Measurements from ENCODE around the gene PF4V1.

Gene PF4V1

DNA sequence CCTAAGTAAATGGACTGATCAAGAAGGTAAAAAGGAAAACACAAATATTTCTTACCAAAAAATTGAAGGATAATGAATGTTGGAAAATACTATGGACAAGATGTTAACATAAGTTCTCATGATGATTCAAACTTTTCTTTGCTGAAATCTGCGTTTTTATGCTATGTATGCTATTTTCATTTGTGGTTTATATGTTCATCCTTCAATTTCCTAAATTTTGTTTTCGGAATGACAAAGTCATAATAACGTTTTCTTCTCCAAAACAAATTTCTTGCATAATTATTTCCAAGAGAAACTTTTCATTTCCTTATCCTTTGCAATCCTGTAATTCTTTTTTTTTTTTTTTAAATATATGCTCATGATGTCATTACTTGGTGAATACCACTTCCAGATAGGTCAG is 7.8 kb downstream of the PF4V1 start:
- H3K4me1 ChIP-seq (ENCODE audit: control insufficient read depth, insufficient read depth, low read length): no peaks in the 10 kb centered on the region
- ChIA-PET CTCF (no interaction called here), POLR2A (no interaction called here)
- H3K27ac ChIP-seq (ENCODE audit: extremely low read depth, low read depth, low read length): no peak overlapping the region
- H3K9me3 ChIP-seq (ENCODE audit: control insufficient read depth, insufficient read depth, low read depth, low read length): no peaks in the 10 kb centered on the region
- no peak for TF ChIP-seq ZNF473 (tag by site-specific recombination; IDR thresholded peaks at IDR 0.05)
- TF ChIP-seq ZNF677 (tag by site-specific recombination; IDR thresholded peaks at IDR 0.05): no peak
- TF ChIP-seq SP7 (tag by site-specific recombination; IDR thresholded peaks at IDR 0.05): no peak
- TF ChIP-seq, protein P1, sequence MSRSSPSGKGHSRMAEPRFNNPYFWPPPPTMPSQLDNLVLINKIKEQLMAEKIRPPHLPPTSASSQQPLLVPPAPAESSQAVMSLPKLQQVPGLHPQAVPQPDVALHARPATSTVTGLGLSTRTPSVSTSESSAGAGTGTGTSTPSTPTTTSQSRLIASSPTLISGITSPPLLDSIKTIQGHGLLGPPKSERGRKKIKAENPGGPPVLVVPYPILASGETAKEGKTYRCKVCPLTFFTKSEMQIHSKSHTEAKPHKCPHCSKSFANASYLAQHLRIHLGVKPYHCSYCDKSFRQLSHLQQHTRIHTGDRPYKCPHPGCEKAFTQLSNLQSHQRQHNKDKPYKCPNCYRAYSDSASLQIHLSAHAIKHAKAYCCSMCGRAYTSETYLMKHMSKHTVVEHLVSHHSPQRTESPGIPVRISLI (tag by site-specific recombination; IDR thresholded peaks at IDR 0.05): no peak
- TF ChIP-seq ZNF423 (tag by site-specific recombination; IDR thresholded peaks at IDR 0.05): no peak
- TF ChIP-seq ZNF48 (tag by site-specific recombination; IDR thresholded peaks at IDR 0.05): no peak
- TF ChIP-seq ZNF791 (tag by site-specific recombination; IDR thresholded peaks at IDR 0.05): no peak
- TF ChIP-seq WT1 (tag by site-specific recombination; IDR thresholded peaks at IDR 0.05): no peak
- TF ChIP-seq ZNF23 (tag by site-specific recombination; IDR thresholded peaks at IDR 0.05; ENCODE audit: borderline replicate concordance): no peak
- TF ChIP-seq KLF7 (tag by site-specific recombination; IDR thresholded peaks at IDR 0.05; ENCODE audit: borderline replicate concordance): no peak
- H3K4me3 ChIP-seq (ENCODE audit: low read depth, low read length): no peak overlapping the region
- H3K36me3 ChIP-seq (ENCODE audit: control insufficient read depth in 2 of 2, insufficient read depth in 1 of 2, low read length in 2 of 2): no peaks in the 10 kb centered on the region

DNA sequence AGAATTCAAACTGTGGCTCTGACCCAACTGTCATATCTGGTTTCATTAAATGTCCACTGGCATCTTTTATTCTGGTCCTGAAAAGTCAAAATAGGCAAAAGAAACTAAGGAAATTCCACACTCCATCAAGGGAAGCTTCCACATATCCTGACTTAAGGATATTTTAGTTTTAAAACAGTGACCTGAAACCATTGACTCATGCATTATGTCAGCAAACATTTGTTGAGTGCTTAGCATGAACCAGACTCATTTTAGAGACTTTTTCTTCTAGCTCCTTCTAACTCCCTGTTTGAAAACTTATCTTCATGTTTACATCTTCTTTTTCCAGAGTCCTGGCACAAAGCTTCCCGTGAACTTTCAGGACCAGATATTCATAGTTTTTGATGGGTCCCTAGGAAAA is 9.2 kb downstream of the PF4V1 start:
- Histone ChIP-seq H3K4me1 (ENCODE audit: control insufficient read depth, insufficient read depth, low read length) (no peaks in the 10 kb centered on the region), H3K27ac (ENCODE audit: extremely low read depth, low read depth, low read length) (no peak overlapping the region), H3K4me3 (ENCODE audit: low read depth, low read length) (no peak overlapping the region), H3K9me3 (ENCODE audit: control insufficient read depth, insufficient read depth, low read depth, low read length) (no peaks in the 10 kb centered on the region), H3K36me3 (ENCODE audit: control insufficient read depth in 2 of 2, insufficient read depth in 1 of 2, low read length in 2 of 2) (no peaks in the 10 kb centered on the region)
- TF ChIP-seq, protein P1 (tag by site-specific recombination; IDR thresholded peaks at IDR 0.05): no peak
- TF ChIP-seq ZSCAN30 (tag by site-specific recombination; IDR thresholded peaks at IDR 0.05) (no peak), ZNF174 (tag by site-specific recombination; IDR thresholded peaks at IDR 0.05) (no peak), ZNF501 (tag by site-specific recombination; IDR thresholded peaks at IDR 0.05) (no peak), HOXC10 (CRISPR knock-in tag; IDR thresholded peaks at IDR 0.05) (no peak), ZNF76 (tag by site-specific recombination; IDR thresholded peaks at IDR 0.05; ENCODE audit: borderline replicate concordance, low read depth) (no peak), ZNF571 (tag by site-specific recombination; IDR thresholded peaks at IDR 0.05) (no peak), ZNF391 (tag by site-specific recombination; IDR thresholded peaks at IDR 0.05; ENCODE audit: borderline replicate concordance, low read depth) (no peak), ZBTB20 (tag by site-specific recombination; IDR thresholded peaks at IDR 0.05) (no peak), ZNF248 (tag by site-specific recombination; IDR thresholded peaks at IDR 0.05) (no peak)
- TF ChIP-seq, protein P2, sequence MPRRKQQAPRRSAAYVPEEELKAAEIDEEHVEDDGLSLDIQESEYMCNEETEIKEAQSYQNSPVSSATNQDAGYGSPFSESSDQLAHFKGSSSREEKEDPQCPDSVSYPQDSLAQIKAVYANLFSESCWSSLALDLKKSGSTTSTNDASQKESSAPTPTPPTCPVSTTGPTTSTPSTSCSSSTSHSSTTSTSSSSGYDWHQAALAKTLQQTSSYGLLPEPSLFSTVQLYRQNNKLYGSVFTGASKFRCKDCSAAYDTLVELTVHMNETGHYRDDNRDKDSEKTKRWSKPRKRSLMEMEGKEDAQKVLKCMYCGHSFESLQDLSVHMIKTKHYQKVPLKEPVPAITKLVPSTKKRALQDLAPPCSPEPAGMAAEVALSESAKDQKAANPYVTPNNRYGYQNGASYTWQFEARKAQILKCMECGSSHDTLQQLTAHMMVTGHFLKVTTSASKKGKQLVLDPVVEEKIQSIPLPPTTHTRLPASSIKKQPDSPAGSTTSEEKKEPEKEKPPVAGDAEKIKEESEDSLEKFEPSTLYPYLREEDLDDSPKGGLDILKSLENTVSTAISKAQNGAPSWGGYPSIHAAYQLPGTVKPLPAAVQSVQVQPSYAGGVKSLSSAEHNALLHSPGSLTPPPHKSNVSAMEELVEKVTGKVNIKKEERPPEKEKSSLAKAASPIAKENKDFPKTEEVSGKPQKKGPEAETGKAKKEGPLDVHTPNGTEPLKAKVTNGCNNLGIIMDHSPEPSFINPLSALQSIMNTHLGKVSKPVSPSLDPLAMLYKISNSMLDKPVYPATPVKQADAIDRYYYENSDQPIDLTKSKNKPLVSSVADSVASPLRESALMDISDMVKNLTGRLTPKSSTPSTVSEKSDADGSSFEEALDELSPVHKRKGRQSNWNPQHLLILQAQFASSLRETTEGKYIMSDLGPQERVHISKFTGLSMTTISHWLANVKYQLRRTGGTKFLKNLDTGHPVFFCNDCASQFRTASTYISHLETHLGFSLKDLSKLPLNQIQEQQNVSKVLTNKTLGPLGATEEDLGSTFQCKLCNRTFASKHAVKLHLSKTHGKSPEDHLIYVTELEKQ (tag by site-specific recombination; IDR thresholded peaks at IDR 0.05; ENCODE audit: borderline replicate concordance): no peak
- ChIA-PET CTCF (interaction anchor here (0.7 to 1.2 kb wide), 2 partner anchors 271 to 410 kb away, joined by 3 to 4 read pairs; no protein-coding TSS in a partner anchor), POLR2A (no interaction called here)
